Coronary artery (tissue), 2 donors: ENCODE results near the gene UGGT2.

Source experiments
- DNase-seq: peaks from one replicate; pipeline ENCODE4 v3.0.0-alpha.2; 2017; ENCODE audit warnings: low spot score
- H3K27ac ChIP-seq, 2 donors: fragments of 200-600 bp; sonication (generic); one replicate each; pipeline ENCODE4 v1.5.1; 2016 to 2019
- H3K4me3 ChIP-seq: fragments of 200-600 bp; sonication (generic); 2 replicates; pipeline ENCODE4 v1.5.1; 2016; ENCODE audit warnings: mild to moderate bottlenecking, moderate library complexity
- TF ChIP-seq, protein P1 (sequence below): fragments of 200-600 bp; sonication (generic); IDR thresholded peaks from one replicate; pipeline ENCODE4 v1.5.1; 2019; ENCODE audit warnings: antibody characterized with exemption

UGGT2 gene

DNA sequence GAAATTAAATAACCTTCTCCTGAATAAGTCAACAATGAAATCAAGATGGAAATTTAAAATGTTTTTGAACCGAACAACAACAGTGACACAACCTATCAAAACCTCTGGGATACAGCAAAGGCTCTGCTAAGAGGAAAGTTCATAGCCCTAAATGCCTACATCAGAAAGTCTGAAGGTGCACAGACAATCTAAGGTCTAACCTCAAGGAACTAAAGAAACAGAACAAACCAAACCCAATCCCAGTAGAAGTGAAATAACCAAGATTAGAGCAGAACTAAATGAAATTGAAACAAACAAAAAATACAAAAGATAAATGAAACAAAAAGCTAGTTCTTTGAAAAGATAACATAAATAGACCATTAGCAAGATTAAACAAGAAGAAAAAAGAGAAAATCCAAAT, 9.0 kb downstream of the UGGT2 start:
- TF ChIP-seq, protein P1, sequence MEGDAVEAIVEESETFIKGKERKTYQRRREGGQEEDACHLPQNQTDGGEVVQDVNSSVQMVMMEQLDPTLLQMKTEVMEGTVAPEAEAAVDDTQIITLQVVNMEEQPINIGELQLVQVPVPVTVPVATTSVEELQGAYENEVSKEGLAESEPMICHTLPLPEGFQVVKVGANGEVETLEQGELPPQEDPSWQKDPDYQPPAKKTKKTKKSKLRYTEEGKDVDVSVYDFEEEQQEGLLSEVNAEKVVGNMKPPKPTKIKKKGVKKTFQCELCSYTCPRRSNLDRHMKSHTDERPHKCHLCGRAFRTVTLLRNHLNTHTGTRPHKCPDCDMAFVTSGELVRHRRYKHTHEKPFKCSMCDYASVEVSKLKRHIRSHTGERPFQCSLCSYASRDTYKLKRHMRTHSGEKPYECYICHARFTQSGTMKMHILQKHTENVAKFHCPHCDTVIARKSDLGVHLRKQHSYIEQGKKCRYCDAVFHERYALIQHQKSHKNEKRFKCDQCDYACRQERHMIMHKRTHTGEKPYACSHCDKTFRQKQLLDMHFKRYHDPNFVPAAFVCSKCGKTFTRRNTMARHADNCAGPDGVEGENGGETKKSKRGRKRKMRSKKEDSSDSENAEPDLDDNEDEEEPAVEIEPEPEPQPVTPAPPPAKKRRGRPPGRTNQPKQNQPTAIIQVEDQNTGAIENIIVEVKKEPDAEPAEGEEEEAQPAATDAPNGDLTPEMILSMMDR, result no peak
- no peak for DNase-seq
- Histone ChIP-seq H3K4me3 (no peak overlapping the region), H3K27ac (no peak overlapping the region)

GRCh38 chr13:96041326-96042110, 11.7 kb downstream of the UGGT2 start:
- Histone ChIP-seq H3K4me3 (no peak overlapping the region), H3K27ac (no peak overlapping the region)
- DNase-seq, result no peak
- TF ChIP-seq, protein P1, result no peak

DNA sequence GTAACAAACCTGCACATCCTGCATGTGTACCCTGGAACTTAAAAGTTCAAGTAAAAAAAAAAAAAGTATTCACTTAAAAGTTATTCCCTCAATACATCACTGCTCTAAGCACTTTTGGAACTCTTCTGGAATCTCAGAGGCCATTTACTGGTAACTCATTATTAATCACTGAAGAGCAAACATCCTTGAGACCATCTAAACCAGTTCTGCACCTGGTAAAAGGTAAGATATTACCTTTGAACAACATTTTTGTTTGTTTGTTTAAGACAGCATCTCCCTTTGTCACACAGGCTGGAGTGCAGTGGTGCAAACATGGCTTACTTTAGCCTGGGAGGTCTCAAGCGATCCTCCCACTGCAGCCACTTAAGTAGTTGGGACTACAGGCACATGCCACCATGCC, 16.7 kb downstream of the UGGT2 start:
- Histone ChIP-seq H3K27ac (no peak overlapping the region), H3K4me3 (no peak overlapping the region)
- TF ChIP-seq, protein P1, result no peak
- DNase-seq, result no peak

- TF ChIP-seq, protein P1, result no peak
- Histone ChIP-seq H3K4me3 (no peak overlapping the region), H3K27ac (no peak overlapping the region)
- no peak for DNase-seq
Observed at GRCh38 chr13:96034662-96035061, 18.5 kb downstream of the UGGT2 start.

GRCh38 chr13:96033220-96034015, 19.8 kb downstream of the UGGT2 start:
- no peak for DNase-seq
- Histone ChIP-seq H3K4me3 (no peak overlapping the region), H3K27ac (no peak overlapping the region)
- TF ChIP-seq, protein P1, result no peak

GRCh38 chr13:96032717-96033116, 20.5 kb downstream of the UGGT2 start:
- TF ChIP-seq, protein P1, result no peak
- H3K4me3 ChIP-seq, result no peak overlapping the region
- no peak for DNase-seq
- no peak overlapping the region for H3K27ac ChIP-seq
